HepG2 (cell line): ENCODE measurements around the gene KRTAP1-4.

Experiments used
- TP53 ChIP-seq: sonication (generic); formaldehyde crosslinking; conservative IDR thresholded peaks from 2 replicates; pipeline ENCODE4 v1.4.0; 2020; ENCODE audit warnings: missing genetic modification reagents
- ZNF777 ChIP-seq: sonication (generic); formaldehyde crosslinking; IDR thresholded peaks from 2 replicates; pipeline ENCODE4 v1.4.0; 2020; ENCODE audit warnings: missing genetic modification reagents
- TF ChIP-seq, protein P1 (sequence below): sonication (generic); formaldehyde crosslinking; IDR thresholded peaks from 2 replicates; pipeline ENCODE4 v1.4.0; 2020; ENCODE audit warnings: missing genetic modification reagents, low read depth, mild to moderate bottlenecking, borderline replicate concordance
- TF ChIP-seq, protein P2 (sequence below): sonication (generic); formaldehyde crosslinking; IDR thresholded peaks from 2 replicates; pipeline ENCODE4 v1.4.0; 2020; ENCODE audit warnings: low read depth, mild to moderate bottlenecking, missing genetic modification reagents
- TF ChIP-seq, protein P3 (sequence below): sonication (generic); formaldehyde crosslinking; IDR thresholded peaks from 2 replicates; pipeline ENCODE4 v1.8.0; 2022; ENCODE audit warnings: mild to moderate bottlenecking, missing genetic modification reagents

DNA sequence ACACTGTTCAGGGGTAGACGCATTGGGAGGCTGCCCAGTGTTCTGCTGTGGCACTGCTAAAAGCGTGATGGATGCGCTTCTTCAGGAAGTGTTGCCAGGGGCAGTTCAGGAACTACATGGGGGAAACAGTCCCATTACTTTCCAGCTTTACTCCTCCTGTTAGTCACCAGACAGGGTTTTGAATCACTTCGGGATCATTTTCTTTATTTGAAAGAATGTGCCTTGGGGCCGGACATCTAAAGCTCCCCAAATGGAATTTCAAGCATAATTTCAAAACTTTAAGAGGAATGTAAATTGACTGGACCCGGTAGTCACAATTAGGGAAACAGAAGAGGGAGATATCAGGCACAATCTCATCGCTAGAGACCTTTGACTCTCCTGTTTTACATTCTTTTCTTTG, 18.4 kb upstream of the KRTAP1-4 start:
- TF ChIP-seq, protein P1, sequence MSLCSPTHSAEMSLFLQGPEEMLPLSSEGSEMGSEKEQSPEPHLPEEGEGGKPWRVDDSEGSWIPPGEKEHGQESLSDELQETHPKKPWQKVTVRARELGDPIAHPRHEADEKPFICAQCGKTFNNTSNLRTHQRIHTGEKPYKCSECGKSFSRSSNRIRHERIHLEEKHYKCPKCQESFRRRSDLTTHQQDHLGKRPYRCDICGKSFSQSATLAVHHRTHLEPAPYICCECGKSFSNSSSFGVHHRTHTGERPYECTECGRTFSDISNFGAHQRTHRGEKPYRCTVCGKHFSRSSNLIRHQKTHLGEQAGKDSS (CRISPR knock-in tag): no peak
- TF ChIP-seq, protein P2, sequence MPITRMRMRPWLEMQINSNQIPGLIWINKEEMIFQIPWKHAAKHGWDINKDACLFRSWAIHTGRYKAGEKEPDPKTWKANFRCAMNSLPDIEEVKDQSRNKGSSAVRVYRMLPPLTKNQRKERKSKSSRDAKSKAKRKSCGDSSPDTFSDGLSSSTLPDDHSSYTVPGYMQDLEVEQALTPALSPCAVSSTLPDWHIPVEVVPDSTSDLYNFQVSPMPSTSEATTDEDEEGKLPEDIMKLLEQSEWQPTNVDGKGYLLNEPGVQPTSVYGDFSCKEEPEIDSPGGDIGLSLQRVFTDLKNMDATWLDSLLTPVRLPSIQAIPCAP (CRISPR knock-in tag): no peak
- TF ChIP-seq, protein P3, sequence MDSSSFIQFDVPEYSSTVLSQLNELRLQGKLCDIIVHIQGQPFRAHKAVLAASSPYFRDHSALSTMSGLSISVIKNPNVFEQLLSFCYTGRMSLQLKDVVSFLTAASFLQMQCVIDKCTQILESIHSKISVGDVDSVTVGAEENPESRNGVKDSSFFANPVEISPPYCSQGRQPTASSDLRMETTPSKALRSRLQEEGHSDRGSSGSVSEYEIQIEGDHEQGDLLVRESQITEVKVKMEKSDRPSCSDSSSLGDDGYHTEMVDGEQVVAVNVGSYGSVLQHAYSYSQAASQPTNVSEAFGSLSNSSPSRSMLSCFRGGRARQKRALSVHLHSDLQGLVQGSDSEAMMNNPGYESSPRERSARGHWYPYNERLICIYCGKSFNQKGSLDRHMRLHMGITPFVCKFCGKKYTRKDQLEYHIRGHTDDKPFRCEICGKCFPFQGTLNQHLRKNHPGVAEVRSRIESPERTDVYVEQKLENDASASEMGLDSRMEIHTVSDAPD (CRISPR knock-in tag): no peak
- TF ChIP-seq TP53 (CRISPR knock-in tag) (no peak), ZNF777 (CRISPR knock-in tag) (no peak)
